Activated CD8-positive, alpha-beta memory T cell treated with anti-CD3 and anti-CD28 coated beads, Interleukin-2, amount 50 U/mL, for 48 hours (primary cell): ENCODE measurements around the gene PLPPR3.

Experiments used
- DNase-seq: peaks from one replicate; pipeline ENCODE4 v3.0.0-alpha.2; 2020

Gene PLPPR3, protein sequence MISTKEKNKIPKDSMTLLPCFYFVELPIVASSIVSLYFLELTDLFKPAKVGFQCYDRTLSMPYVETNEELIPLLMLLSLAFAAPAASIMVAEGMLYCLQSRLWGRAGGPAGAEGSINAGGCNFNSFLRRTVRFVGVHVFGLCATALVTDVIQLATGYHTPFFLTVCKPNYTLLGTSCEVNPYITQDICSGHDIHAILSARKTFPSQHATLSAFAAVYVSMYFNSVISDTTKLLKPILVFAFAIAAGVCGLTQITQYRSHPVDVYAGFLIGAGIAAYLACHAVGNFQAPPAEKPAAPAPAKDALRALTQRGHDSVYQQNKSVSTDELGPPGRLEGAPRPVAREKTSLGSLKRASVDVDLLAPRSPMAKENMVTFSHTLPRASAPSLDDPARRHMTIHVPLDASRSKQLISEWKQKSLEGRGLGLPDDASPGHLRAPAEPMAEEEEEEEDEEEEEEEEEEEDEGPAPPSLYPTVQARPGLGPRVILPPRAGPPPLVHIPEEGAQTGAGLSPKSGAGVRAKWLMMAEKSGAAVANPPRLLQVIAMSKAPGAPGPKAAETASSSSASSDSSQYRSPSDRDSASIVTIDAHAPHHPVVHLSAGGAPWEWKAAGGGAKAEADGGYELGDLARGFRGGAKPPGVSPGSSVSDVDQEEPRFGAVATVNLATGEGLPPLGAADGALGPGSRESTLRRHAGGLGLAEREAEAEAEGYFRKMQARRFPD

DNA sequence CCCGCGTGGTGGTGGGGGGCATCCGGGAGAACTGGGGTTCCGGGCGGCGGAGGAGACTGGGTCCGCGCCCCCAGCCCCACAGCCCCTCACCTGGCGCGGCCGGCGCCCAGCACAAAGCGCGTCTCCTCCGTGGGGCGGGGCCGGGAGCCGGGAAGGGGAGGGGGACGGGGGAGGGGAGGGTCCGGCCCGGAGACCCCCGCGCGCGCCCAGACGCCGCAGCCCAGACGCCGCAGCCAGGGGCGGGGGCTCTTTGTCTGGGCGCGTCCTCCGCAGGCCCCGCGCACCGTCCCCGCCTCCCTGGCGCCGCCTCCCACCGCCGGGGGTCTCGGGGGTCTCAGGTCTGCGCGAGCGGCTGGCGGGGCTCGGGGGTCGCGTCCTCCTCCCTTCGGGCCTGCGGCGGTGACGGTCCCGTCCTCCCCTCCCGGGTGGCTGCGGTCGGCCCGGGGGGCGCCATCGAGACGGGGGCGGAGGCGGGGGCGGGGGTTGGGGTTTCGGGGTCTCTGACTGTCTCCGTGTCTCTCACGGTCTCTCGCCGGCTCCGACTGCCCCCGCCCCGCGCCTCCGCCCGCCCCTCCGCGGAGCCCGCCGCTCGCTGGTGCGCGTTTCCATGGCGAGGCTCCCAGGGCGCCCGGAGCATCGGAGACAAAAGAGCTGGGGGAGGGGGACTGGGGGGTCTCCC is at the start of gene PLPPR3:
TSS of gene PLPPR3 (minus strand) at position 131 of the 679 bp plus-strand sequence. CDS start 396 bp downstream, outside the sequence.
- no peak for DNase-seq

DNA sequence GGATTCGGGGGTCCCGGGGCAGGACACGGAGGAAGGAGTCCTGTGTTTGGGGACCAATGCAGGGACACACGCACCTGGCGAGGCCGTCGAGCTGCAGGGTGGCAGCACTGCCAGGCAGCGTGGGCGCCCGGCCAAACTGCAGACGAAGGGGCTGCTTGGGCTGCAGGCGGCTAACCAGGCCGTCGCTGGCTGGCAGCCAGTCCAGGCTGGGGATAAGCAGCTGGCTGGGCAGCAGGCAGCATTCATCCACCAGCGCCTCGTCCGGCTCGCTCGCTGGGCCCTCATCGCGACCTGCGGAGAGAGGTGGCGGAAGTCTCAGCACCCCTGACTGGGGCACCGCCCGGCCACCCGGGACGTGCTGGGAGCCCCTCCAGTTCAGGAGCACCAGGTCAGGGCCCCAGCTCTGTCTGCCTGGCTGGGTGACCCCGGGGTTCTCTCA is 49.2 kb upstream of the PLPPR3 start:
- DNase-seq = no peak

DNA sequence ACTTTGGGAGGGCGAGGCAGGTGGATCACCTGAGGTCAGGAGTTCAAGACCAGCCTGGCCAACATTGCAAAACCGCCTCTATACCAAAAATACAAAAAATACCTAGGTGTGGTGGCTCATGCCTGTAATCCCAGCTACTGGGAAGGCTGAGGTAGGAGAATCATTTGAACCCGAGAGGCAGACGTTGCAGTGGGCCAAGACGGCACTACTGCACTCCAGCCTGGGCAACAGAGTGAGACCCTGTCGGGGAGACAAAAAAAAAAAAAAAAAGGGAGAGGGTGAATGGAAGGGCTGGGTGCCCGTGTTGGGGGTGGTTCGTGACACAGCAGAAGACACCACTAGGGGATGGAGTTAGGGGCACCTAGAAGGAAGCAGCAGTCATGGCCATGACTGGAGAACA is 48.6 kb upstream of the PLPPR3 start:
- DNase-seq = no peak

DNA sequence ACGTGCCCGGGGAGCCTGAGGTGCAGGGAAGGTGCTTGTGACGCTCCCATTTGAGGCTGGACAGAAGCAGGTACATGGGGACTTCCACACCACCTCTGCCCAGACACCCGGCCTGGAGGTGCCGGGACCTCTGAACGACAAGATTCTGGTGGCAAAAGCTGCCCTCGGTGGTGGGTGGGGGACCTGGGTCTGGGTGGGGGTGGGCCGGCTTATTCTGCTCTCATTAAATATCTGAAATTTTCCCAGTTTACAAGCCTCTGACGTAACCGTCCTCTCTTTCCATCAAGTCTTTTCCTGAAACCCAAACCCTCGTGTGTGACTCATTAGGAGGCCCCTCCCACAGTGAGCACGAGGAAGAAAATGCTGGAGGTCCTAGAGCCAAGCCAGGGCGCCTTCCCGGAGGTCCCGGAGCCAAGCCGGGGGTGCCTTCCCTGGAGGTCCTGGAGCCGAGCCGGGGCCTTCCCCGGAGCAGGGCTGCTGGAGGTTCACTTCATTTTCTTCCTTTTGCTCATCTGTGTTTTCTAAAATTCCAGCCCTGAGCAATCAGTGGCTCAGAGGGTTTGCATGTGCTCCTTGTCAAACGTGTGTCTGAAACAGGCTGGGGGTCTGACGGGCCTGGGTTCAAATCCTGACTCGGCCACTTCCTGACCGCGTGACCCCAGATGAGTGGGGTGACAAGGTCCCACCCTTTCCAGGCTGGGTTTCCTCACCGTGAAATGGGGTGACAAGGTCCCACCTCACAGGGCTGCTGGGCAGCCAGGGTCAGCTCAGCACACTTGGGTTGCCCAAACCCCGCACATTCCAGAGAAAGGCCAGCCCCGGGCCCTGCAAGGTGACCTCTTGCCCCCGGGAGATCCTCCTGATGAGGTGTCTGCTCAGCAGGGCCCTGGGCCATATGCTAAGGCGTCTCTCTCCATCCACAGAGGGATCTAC is 47.8 kb upstream of the PLPPR3 start:
- DNase-seq = no peak

DNA sequence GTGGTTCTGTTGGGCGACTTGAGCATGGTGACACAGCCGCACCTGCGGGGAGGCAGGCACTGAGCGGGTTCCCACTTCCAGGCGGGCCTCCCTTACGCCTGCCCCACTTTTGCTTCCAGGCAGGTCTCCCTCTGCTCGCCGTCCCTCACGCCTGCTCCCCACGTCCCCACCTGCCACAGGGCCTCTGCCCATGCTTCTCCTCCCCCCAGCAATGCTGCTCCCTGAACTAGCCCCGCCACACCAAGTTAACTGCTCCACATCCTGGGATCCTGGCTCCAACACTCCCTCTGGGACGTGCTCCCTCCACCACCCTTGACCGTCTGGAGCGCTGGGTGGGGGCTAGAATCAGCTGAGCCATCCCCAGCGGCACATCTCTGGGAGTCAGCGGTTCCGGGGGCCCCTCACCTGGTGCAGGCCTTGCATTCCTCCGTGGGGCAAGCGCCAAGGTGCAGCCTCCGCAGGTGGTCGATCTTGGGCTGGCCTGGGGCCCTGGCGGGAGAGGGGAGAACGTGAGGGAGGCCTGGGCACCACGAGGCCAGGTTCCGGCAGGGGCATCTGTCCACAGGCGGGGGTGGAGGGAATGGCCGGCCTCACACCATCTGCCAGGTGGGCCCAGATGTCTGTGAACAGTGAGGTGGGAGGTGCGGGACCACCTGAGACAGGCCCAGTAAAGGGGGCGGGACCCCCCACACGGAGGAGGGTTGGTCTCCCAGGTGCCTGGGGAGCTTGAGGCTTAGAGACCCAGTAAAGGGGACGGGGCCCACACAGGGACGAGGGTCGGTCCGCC is 46.9 kb upstream of the PLPPR3 start:
- no peak for DNase-seq

DNA sequence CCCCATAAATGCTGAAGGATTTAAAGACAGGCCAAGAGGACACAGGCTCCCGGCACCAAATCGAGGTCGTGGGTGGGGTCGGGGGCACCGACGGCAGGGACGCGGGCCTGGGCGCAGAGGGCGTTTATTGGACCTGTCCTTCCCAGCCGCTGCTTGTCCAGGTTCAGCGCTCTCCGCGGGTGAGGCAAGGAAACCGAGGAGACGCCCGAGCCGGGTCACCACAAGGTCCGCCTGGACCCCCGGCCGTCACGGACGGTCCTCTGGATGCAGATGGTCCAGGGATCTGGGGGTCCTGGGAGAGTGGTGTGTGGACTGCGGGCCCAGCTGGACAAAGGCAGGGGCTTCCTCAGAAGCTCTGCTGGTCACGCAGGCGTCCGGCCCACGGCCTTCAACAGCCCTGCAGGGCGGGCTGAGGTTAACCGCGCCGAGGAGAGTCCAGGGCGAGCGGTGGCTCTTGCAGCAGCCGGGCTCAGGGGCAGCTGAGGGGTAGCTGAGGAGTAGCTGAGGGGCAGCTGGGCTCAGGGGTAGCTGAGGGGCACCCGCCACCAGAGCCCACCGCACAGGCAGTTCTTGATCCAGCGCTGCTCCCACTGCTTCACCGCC is 46.2 kb upstream of the PLPPR3 start:
- DNase-seq = no peak

DNA sequence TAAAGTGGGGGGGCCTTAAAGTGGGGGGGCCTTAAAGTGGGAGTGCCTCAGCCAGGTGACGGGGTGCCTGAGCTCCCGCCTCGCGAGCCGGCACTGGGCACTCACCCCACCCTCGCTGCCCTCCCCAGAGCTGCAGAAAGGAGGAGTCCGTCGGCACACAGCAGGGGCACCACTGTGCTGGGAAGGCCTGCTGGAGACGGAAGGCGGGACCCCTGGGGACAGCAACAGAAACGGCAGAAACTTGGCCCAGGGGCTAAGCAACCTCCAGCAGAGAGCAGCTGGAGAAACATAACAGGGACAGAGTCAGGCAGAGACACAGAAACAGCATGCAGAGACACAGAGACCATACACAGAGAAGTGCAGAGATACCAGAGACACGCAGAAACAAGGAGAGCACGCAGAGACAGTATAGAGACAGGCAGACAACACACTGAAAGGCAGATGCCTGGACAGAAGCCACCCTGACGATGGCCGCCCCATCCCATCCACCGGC is 45.6 kb upstream of the PLPPR3 start:
- DNase-seq = no peak

DNA sequence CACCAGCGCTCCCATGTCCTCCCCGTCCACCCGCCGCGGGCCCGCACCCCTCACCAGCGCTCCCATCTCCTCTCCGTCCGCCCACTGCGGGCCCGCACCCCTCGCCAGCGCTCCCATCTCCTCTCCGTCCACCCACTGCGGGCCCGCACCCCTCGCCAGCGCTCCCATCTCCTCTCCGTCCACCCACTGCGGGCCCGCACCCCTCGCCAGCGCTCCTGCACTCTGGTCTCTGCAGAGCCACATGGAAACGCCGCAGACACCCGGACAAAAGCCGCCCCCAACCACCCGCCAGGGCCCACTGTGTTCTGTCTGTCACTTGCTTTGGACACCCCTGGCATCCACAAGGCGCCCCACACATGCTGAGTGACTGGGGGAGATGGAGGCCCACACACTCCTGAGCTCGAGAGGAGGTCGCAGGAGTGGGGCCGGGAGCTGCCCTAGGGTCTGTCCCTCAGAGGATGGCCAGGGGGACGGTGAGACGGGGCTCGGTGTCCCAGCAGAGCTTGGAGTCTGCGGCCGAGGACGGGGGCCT is 45.1 kb upstream of the PLPPR3 start:
- no peak for DNase-seq

DNA sequence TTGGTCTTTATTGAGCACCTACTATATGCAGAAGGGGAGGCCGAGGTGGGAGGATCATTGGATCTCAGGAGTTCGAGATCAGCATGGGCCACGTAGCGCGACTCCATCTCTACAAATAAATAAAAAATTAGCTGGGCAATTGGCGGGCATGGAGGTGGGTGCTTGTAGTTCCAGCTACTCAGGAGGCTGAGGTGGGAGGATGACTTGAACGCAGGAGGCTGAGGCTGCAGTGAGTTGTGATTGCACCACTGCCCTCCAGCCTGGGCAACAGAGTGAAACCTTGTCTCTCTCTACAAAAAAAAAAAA is 41.5 kb upstream of the PLPPR3 start:
- DNase-seq = no peak

DNA sequence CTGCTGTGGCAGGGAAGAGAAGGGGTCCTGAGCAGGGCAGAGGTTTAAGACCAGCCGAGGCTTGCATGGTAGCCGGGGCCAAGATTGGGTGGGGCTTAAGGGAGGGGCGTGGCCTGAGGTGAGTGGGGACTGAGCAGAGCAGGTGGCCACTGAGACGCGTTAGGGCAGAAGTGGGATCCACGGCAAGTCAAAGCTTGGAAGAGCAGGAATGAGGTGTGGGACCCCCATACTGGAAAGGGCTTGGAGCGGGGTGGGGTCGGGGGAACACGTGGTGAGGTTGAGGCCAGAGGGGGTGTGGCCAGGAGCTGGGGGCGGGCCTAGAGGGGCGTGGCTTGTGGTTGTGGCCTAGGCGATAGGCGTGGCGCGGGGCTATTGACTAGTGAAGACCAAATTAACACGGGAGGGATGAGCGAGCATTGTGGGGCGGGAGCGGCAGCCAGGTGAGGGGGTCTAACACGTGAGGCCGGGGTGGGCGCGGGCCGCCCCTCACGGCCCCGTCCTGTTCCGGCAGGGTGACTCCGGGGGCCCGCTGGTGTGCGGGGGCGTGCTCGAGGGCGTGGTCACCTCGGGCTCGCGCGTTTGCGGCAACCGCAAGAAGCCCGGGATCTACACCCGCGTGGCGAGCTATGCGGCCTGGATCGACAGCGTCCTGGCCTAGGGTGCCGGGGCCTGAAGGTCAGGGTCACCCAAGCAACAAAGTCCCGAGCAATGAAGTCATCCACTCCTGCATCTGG is 41.0 kb upstream of the PLPPR3 start:
- DNase-seq = peak; percentile 91

DNA sequence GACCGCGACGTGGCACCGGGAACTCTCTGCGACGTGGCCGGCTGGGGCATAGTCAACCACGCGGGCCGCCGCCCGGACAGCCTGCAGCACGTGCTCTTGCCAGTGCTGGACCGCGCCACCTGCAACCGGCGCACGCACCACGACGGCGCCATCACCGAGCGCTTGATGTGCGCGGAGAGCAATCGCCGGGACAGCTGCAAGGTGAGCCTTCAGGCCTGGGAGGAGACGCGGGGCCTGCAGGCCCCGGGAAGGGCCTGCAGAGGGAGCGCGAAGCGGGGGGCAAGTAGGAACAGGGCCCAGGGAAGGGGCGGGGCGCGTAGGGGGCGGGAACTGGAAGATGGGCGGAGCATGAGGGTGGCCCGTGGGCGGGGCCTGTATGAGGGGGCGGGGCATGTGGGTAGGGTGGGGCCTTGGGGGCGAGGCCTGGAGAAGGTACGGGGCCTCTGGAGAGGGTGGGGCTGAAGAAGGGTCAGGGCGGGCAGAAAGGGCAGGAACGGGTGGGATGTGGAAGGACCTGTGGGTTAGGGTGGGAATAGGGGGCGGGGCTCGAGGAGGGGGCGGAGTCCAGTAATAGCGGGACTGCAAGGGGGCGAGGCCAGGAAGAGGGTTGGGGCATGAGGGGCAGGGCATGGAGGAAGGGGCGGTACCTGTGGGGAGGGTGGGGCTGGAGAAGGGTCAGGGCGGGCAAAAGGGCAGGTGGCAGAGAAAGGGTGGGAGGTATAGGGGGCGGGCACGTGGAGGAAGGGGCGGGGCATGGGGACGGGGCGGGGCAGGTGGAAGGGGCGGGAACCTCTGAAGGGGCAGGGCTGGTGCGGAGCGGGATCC is 40.2 kb upstream of the PLPPR3 start:
- peak; percentile 92 for DNase-seq

DNA sequence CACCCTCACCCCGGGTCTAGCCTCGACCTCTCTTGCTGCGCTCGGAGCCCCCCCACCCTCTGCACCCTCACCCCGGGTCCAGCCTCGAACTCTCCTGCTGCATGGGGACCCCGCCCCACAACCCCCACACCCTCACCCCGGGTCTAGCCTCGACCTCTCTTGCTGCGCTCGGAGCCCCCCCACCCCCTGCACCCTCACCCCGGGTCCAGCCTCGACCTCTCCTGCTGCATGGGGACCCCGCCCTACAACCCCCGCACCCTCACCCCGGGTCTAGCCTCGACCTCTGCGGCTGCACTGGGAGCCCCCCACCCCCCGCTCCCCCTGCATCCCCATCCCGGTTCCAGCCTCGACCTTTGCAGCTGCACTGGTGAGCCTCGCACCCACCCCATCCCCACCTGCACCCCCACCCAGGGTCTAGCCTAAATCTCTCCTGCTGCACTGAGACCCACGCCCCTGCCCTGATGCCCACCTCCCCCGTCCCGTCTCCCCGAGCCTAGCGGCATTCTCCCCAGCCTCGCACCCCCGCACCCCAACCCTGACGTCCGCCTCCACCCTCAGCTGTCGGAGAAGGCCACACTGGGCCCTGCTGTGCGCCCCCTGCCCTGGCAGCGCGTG is 39.5 kb upstream of the PLPPR3 start:
- DNase-seq = no peak

DNA sequence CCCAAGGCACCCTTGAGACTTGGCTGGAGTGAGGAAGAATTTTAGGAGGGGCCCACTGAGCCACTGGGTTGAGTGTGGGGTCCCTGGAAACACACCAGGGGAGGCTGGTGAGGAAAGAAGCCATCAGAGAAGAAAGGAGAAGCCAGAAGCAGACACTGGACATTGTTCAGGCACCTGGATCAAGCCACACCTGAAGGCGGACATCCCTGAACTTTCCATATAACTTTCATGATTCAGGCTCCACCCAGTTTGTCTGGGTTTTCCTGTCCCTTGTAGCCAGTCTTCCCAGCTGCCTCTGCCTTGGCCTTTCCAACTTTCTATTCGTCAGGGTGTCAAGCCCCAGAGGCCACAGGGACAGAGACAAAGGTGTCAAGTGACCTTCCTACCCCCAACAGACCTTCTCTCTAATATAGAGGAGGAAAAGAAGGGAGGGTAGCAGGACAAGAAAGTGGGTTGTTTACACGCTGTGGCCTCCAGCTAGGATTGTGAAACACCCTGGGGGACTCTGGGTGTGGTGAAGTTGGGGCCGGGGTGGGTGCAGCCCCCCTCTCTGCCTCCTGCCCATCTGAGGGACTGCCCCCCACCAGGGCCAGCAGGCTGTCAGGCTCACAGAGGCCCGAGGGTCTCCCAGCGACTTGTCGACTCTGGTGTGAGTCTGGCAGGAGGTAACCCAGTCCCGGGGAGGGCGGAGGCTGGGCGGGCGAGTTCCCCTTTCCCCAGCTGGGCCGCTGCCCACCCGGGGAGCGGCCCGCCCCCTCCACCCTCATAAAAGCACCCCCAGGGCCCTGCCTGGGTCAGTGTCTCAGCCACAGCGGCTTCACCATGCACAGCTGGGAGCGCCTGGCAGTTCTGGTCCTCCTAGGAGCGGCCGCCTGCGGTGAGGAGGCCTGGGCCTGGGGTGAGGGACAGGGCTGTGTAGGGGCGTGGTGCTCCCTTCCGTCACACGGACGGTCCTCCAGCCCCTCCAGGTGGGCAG is 37.4 kb upstream of the PLPPR3 start, which contains the start of gene CFD:
TSS of gene CFD (plus strand) at position 797 of the 976 bp plus-strand sequence. CDS start at position 823, 26 bp downstream.
- DNase-seq = no peak

DNA sequence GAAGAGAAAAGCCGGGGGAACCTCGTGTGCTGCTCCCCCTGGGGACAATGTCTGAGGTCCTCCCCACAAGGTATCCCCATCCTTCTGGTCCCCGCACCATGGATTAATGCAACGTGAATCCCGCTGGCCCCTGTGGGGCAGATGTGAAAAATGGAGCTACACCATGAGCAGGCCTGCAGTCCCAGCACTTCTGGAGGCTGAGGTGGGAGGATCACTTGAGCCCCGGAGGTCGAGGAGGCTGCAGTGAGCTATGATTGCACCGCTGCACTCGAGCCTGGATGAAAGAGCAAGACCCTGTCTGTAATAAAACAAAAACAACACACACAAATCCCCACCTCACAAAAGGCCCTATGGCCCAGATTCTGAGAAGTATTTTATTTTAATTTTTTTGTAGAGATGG is 36.5 kb upstream of the PLPPR3 start:
- no peak for DNase-seq

DNA sequence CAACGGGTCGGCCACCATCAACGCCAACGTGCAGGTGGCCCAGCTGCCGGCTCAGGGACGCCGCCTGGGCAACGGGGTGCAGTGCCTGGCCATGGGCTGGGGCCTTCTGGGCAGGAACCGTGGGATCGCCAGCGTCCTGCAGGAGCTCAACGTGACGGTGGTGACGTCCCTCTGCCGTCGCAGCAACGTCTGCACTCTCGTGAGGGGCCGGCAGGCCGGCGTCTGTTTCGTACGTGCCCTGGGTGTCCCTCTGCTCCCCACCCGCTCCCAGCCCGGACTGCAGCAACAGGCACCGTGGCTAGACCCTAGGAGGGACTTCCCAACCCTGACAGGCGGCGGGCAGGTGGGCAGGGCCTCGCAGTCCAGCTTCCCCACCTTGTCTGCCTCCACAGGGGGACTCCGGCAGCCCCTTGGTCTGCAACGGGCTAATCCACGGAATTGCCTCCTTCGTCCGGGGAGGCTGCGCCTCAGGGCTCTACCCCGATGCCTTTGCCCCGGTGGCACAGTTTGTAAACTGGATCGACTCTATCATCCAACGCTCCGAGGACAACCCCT is 33.9 kb upstream of the PLPPR3 start:
- no peak for DNase-seq

DNA sequence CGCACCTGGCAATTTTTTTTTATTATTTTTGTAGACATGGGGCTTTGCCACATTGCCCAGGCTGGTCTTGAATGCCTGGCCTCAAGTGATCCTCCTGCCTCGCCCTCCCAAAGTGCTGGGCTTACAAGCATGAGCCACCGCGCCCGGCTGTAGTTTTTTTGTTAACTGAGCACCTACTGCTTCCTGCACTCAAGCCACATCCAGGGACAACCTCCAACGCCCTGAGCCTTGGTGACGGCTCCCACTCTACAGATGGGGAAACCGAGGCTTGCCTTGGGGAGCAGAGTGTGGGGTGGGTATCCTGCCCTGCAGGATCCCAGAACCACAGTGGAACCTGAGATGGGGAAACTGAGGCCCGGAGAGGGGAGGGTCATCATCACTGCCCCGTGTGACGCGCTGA is 33.4 kb upstream of the PLPPR3 start:
- no peak for DNase-seq

DNA sequence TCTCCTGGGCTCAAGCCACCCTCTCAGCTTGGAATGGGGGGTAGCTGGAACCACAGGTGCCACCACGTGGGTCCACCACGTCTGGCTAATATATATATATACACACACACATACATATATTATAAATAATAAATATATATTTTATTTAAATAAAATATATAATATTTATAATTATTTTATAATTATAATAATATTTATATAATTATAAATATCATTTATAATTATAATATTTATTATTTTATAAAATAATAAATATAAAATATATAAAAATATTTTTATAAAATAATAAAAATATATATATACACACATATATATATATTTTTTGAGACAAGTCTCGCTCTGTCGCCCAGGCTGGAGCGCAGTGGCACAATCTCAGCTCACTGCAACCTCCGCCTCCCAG is 32.8 kb upstream of the PLPPR3 start:
- DNase-seq = no peak
